Hematopoietic multipotent progenitor cell treated with erythropoietin and hydrocortisone succinate and interleukin-3 and kit ligand, for 6 days (in vitro differentiated cells): ENCODE data around the gene UPB1.
"Not testable (repeated sequence)": the region's sequence is repeated elsewhere in the genome, so short reads cannot be mapped to it uniquely, and the experiment has no call there.

ENCODE experiments used
- DNase-seq: peaks from one replicate; pipeline ENCODE4 v3.0.0-alpha.2; 2015

The UPB1 gene

GRCh38 chr22:24536089-24536488, 41.0 kb downstream of the UPB1 start:
- no peak for DNase-seq

- DNase-seq = no peak
These were observed 45.3 kb downstream of the UPB1 start for GRCh38 chr22:24540470-24540869.

- peak; percentile 69 for DNase-seq
These were observed 46.8 kb downstream of the UPB1 start for GRCh38 chr22:24541681-24542515.

GRCh38 chr22:24542641-24543040, 47.5 kb downstream of the UPB1 start:
- DNase-seq = no peak

- DNase-seq = no peak
These were observed 48.1 kb downstream of the UPB1 start for GRCh38 chr22:24543185-24543601.

GRCh38 chr22:24543679-24544243, 48.6 kb downstream of the UPB1 start:
- no peak for DNase-seq

GRCh38 chr22:24548812-24549211, 53.7 kb downstream of the UPB1 start:
- no peak for DNase-seq

GRCh38 chr22:24550028-24550901, 55.1 kb downstream of the UPB1 start:
- DNase-seq = peak; percentile 44

GRCh38 chr22:24550902-24551435, 55.8 kb downstream of the UPB1 start:
- peak; percentile 74 for DNase-seq

GRCh38 chr22:24552503-24553286, 57.6 kb downstream of the UPB1 start:
- DNase-seq = not testable (repeated sequence)

GRCh38 chr22:24553597-24554312, 58.6 kb downstream of the UPB1 start:
- DNase-seq = peak; percentile 97

- peak; percentile 51 for DNase-seq
These were observed 59.4 kb downstream of the UPB1 start, which contains the start of gene GUCD1 for GRCh38 chr22:24554313-24555164. Gene GUCD1 (minus strand): TSS chr22:24555138. CDS start chr22:24554991, 147 bp downstream.

GRCh38 chr22:24555165-24556039, 60.3 kb downstream of the UPB1 start, which contains the start of gene SNRPD3:
Gene SNRPD3 (plus strand): TSS chr22:24555999. CDS start chr22:24557675, 1,676 bp downstream.
- peak; percentile 99 for DNase-seq

- no peak for DNase-seq
These were observed 64.3 kb downstream of the UPB1 start for GRCh38 chr22:24559471-24559870.

- DNase-seq = no peak
These were observed 68.1 kb downstream of the UPB1 start for GRCh38 chr22:24563246-24563645.

GRCh38 chr22:24564376-24565058, 69.4 kb downstream of the UPB1 start:
- DNase-seq = peak; percentile 25

GRCh38 chr22:24565077-24565476, 69.9 kb downstream of the UPB1 start:
- no peak for DNase-seq

- DNase-seq = no peak
These were observed 71.9 kb downstream of the UPB1 start for GRCh38 chr22:24566899-24567511.
